H1 (cell line): ENCODE data around the gene PLEKHG1. TPM values are rescaled to one million over a fixed set of nuclear protein-coding genes. Genes with fewer than 3 reads are reported as not detected.

ENCODE experiments used
- RNF2 ChIP-seq: fragments of 200-900, 300-1000 bp; sonication (generic); IDR thresholded peaks from 2 replicates; pipeline ENCODE4 v1.7.1; 2016; ENCODE audit warnings: borderline replicate concordance, low read depth, mild to moderate bottlenecking, antibody characterized with exemption, low read length; ENCODE audit not compliant: poor library complexity, severe bottlenecking; ENCODE audit errors: missing control alignments
- RXRA ChIP-seq: IDR thresholded peaks from 2 replicates; pipeline ENCODE4 v1.6.1; 2011; ENCODE audit warnings: low read depth, mild to moderate bottlenecking, low read length, moderate library complexity; ENCODE audit not compliant: insufficient read depth
- polyA plus RNA-seq, 7 experiments: library from polyadenylated mRNA; depleted of rRNA in 3 of 7; stranded (reverse) in 5 of 7; unstranded in 2 of 7; fragments of >200 nt in 5 of 7; fragments of 200-250 nt in 2 of 7; gene quantifications; 1 replicate in 5 of 7; 2 replicates in 1 of 7; 4 replicates in 1 of 7; pipeline versions ENCODE4 v1.2.1 to v1.2.3, GENCODE V29; 2011 to 2013; ENCODE audit warnings: missing spikeins in 2 of 7, mixed read lengths in 2 of 7
- total RNA-seq: library from RNA; stranded (reverse); fragmentation: NEBNext Ultra II Directional; extraction: Animal tissue kit (Norgen Biotek cat#: 25700); gene quantifications from 2 replicates; pipeline ENCODE4 v1.2.1, GENCODE V29; 2021
- TF ChIP-seq, protein P1 (sequence below): IDR thresholded peaks from 2 replicates; pipeline ENCODE4 v1.6.1; 2011; ENCODE audit warnings: low read length, improper control_type of control experiment

PLEKHG1 gene
- total and polyA plus RNA-seq, 2 of the 8 experiments (the other 6 are each of a cell fraction or from before 2014, with no cell fraction given): 0.94 to 2.2 TPM

DNA sequence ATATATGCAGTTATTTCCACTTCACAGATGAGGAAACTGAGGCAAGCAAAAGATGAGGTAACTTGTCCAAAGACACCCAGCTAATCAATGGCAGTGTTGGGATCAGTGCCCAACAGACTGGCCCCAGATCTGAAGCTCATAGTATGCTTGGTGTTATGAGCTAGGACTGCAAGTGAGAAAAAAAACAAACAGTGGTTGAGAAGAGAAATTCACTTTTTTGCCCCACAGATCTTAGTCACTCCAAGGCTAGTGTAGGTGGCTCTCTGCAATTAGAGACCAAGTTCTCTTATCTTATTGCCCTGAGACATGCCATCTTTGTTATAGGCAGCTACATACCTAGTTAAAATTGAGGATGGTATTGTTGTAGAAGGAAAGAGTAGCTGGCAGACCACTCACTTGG is 16.3 kb downstream of the PLEKHG1 start (continued):
- no peak for TF ChIP-seq RXRA
- TF ChIP-seq, protein P1, sequence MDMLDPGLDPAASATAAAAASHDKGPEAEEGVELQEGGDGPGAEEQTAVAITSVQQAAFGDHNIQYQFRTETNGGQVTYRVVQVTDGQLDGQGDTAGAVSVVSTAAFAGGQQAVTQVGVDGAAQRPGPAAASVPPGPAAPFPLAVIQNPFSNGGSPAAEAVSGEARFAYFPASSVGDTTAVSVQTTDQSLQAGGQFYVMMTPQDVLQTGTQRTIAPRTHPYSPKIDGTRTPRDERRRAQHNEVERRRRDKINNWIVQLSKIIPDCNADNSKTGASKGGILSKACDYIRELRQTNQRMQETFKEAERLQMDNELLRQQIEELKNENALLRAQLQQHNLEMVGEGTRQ: no peak
- TF ChIP-seq RNF2: no peak
- TF ChIP-seq, all 59 proteins: peak for 0
